ENCODE results near the gene TBC1D3D.
"Not testable (repeated sequence)": the region's sequence is repeated elsewhere in the genome, so short reads cannot be mapped to it uniquely, and the experiment has no call there.

The TBC1D3D gene

GRCh38 chr17:38003676-38004075 lies at the start of gene TBC1D3D:
TBC1D3D (plus strand) TSS chr17:38003976; CDS start chr17:38005561, 1,585 bp downstream.
- DNase-seq, result not testable (repeated sequence)

GRCh38 chr17:37988960-37989359 lies 14.8 kb upstream of the TBC1D3D start, which contains the start of gene TBC1D3L:
TBC1D3L (minus strand) TSS chr17:37989060; CDS start chr17:37987520, 1,540 bp downstream.
- DNase-seq, result not testable (repeated sequence)

Data from hematopoietic multipotent progenitor cell treated with erythropoietin and hydrocortisone succinate and interleukin-3 and kit ligand, for 6 days (in vitro differentiated cells).